GM23248 (cell line): ENCODE measurements around the gene HRC. TPM values are rescaled to one million over a fixed set of nuclear protein-coding genes. Genes with fewer than 3 reads are reported as not detected.
"Not testable (repeated sequence)": the region's sequence is repeated elsewhere in the genome, so short reads cannot be mapped to it uniquely, and the experiment has no call there.

Source experiments
- DNase-seq: peaks from one replicate; pipeline ENCODE4 v3.0.0-alpha.2; 2015
- H2AFZ ChIP-seq: fragments of 200-600 bp; sonication (generic); 2 replicates; pipeline ENCODE4 v1.6.1; 2016; ENCODE audit warnings: antibody characterized with exemption
- H3F3A ChIP-seq: fragments of 200-600 bp; sonication (generic); 2 replicates; pipeline ENCODE4 v1.6.1; 2016; ENCODE audit warnings: mild to moderate bottlenecking, antibody characterized with exemption, mixed run types; ENCODE audit not compliant: insufficient read depth
- H3K27ac ChIP-seq: fragments of 200-600 bp; sonication (generic); 2 replicates; pipeline ENCODE4 v1.5.1; 2016; ENCODE audit warnings: mild to moderate bottlenecking
- H3K27me3 ChIP-seq: fragments of 200-600 bp; sonication (generic); replicated peaks from 2 replicates; pipeline ENCODE4 v1.6.1; 2016; ENCODE audit warnings: mild to moderate bottlenecking; ENCODE audit not compliant: insufficient read depth
- H3K36me3 ChIP-seq: fragments of 200-600 bp; sonication (generic); 2 replicates; pipeline ENCODE4 v1.6.1; 2016; ENCODE audit warnings: low read depth, mild to moderate bottlenecking
- H3K4me1 ChIP-seq: fragments of 200-600 bp; sonication (generic); 2 replicates; pipeline ENCODE4 v1.6.1; 2016; ENCODE audit warnings: mild to moderate bottlenecking; ENCODE audit not compliant: insufficient read depth
- H3K4me2 ChIP-seq: fragments of 200-600 bp; sonication (generic); one replicate; pipeline ENCODE4 v1.6.1; 2016; ENCODE audit warnings: mild to moderate bottlenecking; ENCODE audit not compliant: unreplicated experiment
- H3K4me3 ChIP-seq: fragments of 200-600 bp; sonication (generic); 2 replicates; pipeline ENCODE4 v1.5.1; 2016; ENCODE audit warnings: mild to moderate bottlenecking
- H3K79me2 ChIP-seq: fragments of 200-600 bp; sonication (generic); 2 replicates; pipeline ENCODE4 v1.6.1; 2016; ENCODE audit warnings: mild to moderate bottlenecking; ENCODE audit not compliant: insufficient read depth
- H3K9ac ChIP-seq: fragments of 200-600 bp; sonication (generic); 2 replicates; pipeline ENCODE4 v1.6.1; 2016; ENCODE audit warnings: mild to moderate bottlenecking
- H3K9me2 ChIP-seq: fragments of 200-600 bp; sonication (generic); 2 replicates; pipeline ENCODE4 v1.6.1; 2016; ENCODE audit warnings: mixed run types, mild to moderate bottlenecking, moderate library complexity; ENCODE audit not compliant: insufficient read depth
- H3K9me3 ChIP-seq: fragments of 200-600 bp; sonication (generic); one replicate; pipeline ENCODE4 v1.6.1; 2017; ENCODE audit warnings: low read depth
- H4K20me1 ChIP-seq: fragments of 200-600 bp; sonication (generic); 2 replicates; pipeline ENCODE4 v1.6.0; 2016; ENCODE audit not compliant: insufficient read depth
- EZH2 ChIP-seq: fragments of 200-600 bp; sonication (generic); IDR thresholded peaks from 2 replicates; pipeline ENCODE4 v1.6.1; 2018; ENCODE audit warnings: antibody characterized with exemption, mild to moderate bottlenecking; ENCODE audit not compliant: insufficient read depth, poor library complexity, severe bottlenecking
- EZH2phosphoT487 ChIP-seq: fragments of 200-600 bp; sonication (generic); IDR thresholded peaks from 2 replicates; pipeline ENCODE4 v1.6.1; 2018; ENCODE audit warnings: antibody characterized with exemption, moderate library complexity, mild to moderate bottlenecking, low read depth; ENCODE audit not compliant: insufficient read depth
- WGBS, 2 experiments: methylation state at CpG; one replicate each; pipeline ENCODE4 v1.1.6; 2015 to 2017; ENCODE audit warnings: low lambda C conversion rate in 2 of 2, low coverage in 1 of 2; ENCODE audit errors: missing lambda C conversion rate in 2 of 2; 5-methylcytosine and 5-hydroxymethylcytosine counted together
- in situ Hi-C: fragments of 300-500 bp; cut with MboI; formaldehyde crosslinking; loops from 2 replicates; pipeline ENCODE4 v1.15.0; 2020
- polyA plus RNA-seq: library from polyadenylated mRNA; unstranded; fragments of >200 nt; fragmentation: Nextera tagmentation; extraction: Ambion mirVana; gene quantifications from 2 replicates; pipeline ENCODE4 v1.2.1, GENCODE V29; 2016
- total RNA-seq: library from RNA; depleted of rRNA; stranded (reverse); fragments of >200 nt; shearing (Covaris generic); gene quantifications from 2 replicates; pipeline ENCODE4 v1.2.3, GENCODE V29; 2014

Gene HRC
- total and polyA plus RNA-seq, 2 experiments from 2014 or later = not detected

- Histone ChIP-seq H3K36me3 (peaks cover 32% of the 10 kb centered on the region; the same call in 1 of the 2 replicates), H3K9me2 (no peaks in the 10 kb centered on the region), H3K4me3 (no peak overlapping the region), H3K9ac (no peak overlapping the region), H3K27ac (no peak overlapping the region), H3K79me2 (no peaks in the 10 kb centered on the region), H3F3A (no peaks in the 10 kb centered on the region), H3K4me2 (no peak overlapping the region), H3K9me3 (no peaks in the 10 kb centered on the region), H3K27me3 (no peaks in the 10 kb centered on the region), H2AFZ (no peak overlapping the region), H4K20me1 (no peaks in the 10 kb centered on the region), H3K4me1 (no peaks in the 10 kb centered on the region)
- DNase-seq = no peak
- WGBS, 2 experiments = 86 to 88% methylated on average over 21 of the region's 21 CpGs
- in situ Hi-C loops = no loop called here
- no peak for TF ChIP-seq EZH2
These were observed 33.5 kb upstream of the HRC start for GRCh38 chr19:49188626-49189200.

DNA sequence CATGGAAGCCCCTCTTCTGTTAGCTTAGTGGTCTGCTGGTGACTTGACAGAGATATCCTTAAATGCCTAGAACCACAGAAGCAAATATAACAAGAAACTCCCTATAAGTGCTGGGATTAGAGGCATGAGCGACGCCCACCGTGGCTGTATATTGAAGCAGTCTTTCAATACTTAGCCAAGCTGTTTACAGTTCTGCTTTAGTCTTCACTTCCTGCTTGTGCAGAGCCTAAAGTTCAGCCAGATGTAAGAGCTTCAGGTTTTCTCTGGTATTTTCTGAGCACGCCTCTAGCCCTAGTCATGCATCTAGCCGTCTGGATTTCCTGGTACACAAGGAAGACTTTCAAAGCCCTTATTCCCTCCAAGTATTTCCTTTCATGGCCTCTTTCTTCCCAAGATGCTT is 30.9 kb upstream of the HRC start:
- H3K9me3 ChIP-seq = no peaks in the 10 kb centered on the region
- WGBS, 2 experiments = 88 to 89% methylated on average over 5 of the region's 5 CpGs
- no peaks in the 10 kb centered on the region for H3K27me3 ChIP-seq
- no peaks in the 10 kb centered on the region for H3F3A ChIP-seq
- no peaks in the 10 kb centered on the region for H3K4me1 ChIP-seq
- H3K36me3 ChIP-seq = peaks cover 24% of the 10 kb centered on the region; the same call in 1 of the 2 replicates
- no peaks in the 10 kb centered on the region for H3K9me2 ChIP-seq
- H3K27ac ChIP-seq = no peak overlapping the region
- no peak overlapping the region for H3K4me2 ChIP-seq
- no peak overlapping the region for H2AFZ ChIP-seq
- in situ Hi-C loops = no loop called here
- H3K4me3 ChIP-seq = no peak overlapping the region
- DNase-seq = no peak
- no peaks in the 10 kb centered on the region for H4K20me1 ChIP-seq
- H3K9ac ChIP-seq = no peak overlapping the region
- TF ChIP-seq EZH2 (no peak), EZH2phosphoT487 (no peak)
- H3K79me2 ChIP-seq = no peaks in the 10 kb centered on the region

- Histone ChIP-seq H2AFZ (no peak overlapping the region), H3K4me2 (no peak overlapping the region), H3K4me1 (no peaks in the 10 kb centered on the region), H3K9me2 (no peaks in the 10 kb centered on the region), H3F3A (no peaks in the 10 kb centered on the region), H3K4me3 (no peak overlapping the region), H3K9me3 (no peaks in the 10 kb centered on the region), H4K20me1 (no peaks in the 10 kb centered on the region), H3K27me3 (no peaks in the 10 kb centered on the region), H3K27ac (no peak overlapping the region), H3K9ac (no peak overlapping the region), H3K36me3 (peaks cover 4% of the 10 kb centered on the region; the same call in 1 of the 2 replicates), H3K79me2 (no peaks in the 10 kb centered on the region)
- in situ Hi-C loops = no loop called here
- DNase-seq = no peak
- WGBS, 2 experiments = 81 to 84% methylated on average over 24 to 26 of the region's 26 CpGs
- TF ChIP-seq EZH2phosphoT487 (no peak), EZH2 (no peak)
These were observed 27.7 kb upstream of the HRC start for GRCh38 chr19:49182848-49183375.

DNA sequence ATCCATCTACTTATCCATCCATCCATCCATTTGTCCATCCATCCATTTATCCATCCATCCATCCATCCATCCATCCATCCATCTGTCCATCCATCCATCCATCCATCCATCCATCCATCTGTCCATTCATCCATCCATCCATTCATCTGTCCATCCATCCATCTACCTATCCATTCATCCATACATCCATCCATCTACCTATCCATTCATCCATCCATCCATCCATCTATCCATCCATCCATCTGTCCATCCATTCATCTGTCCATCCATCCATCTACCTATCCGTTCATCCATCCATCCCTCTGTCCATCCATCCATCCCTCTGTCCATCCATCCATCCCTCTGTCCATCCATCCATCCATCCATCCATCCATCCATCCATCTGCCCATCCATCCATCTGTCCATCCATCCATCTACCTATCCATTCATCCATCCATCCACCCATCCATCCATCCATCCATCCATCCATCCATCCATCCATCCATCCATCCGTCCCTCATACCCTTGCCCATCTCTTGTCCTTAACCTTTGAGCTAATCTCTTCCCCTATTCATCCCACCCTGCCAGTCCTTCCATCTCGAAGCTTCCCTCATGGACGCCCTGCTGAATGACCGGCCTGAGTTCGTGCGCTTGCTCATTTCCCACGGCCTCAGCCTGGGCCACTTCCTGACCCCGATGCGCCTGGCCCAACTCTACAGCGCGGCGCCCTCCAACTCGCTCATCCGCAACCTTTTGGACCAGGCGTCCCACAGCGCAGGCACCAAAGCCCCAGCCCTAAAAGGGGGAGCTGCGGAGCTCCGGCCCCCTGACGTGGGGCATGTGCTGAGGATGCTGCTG is 27.0 kb upstream of the HRC start:
- H3K4me3 ChIP-seq, H4K20me1 ChIP-seq, H3K27ac ChIP-seq, H3F3A ChIP-seq, H3K9ac ChIP-seq, H3K9me3 ChIP-seq, DNase-seq, H3K27me3 ChIP-seq, in situ Hi-C loops, H3K36me3 ChIP-seq, H2AFZ ChIP-seq, H3K9me2 ChIP-seq, H3K4me2 ChIP-seq, H3K79me2 ChIP-seq, H3K4me1 ChIP-seq: not testable (repeated sequence)
- 87 to 92% methylated on average over 20 of the region's 20 CpGs for WGBS, 2 experiments
